ENCODE results near the gene POU3F4.

The POU3F4 gene

GRCh38 chrX:83508006-83508405 lies at the start of gene POU3F4:
Gene POU3F4, plus strand, starts transcription at chrX:83508290. Its CDS starts 35 bp downstream, at chrX:83508325.
- DNase-seq = no peak

GRCh38 chrX:83469551-83469950 lies 38.5 kb upstream of the POU3F4 start:
- DNase-seq = peak in 2 of 3 donors; percentile 1 to 3

GRCh38 chrX:83495898-83496297 lies 12.2 kb upstream of the POU3F4 start:
- no peak for DNase-seq

GRCh38 chrX:83501003-83501402 lies 7.1 kb upstream of the POU3F4 start:
- no peak for DNase-seq

GRCh38 chrX:83501530-83501929 lies 6.6 kb upstream of the POU3F4 start:
- DNase-seq = no peak

- DNase-seq = no peak
These were observed 3.2 kb upstream of the POU3F4 start for GRCh38 chrX:83504721-83505479.

- no peak for DNase-seq
These were observed 600 bp downstream of the POU3F4 start for GRCh38 chrX:83508526-83509253.

- no peak for DNase-seq
These were observed 1.2 kb downstream of the POU3F4 start for GRCh38 chrX:83509254-83509801.

- no peak for DNase-seq
These were observed 2.5 kb downstream of the POU3F4 start for GRCh38 chrX:83510510-83511062.

GRCh38 chrX:83511208-83511607 lies 3.1 kb downstream of the POU3F4 start:
- DNase-seq = no peak

GRCh38 chrX:83512111-83512510 lies 4.0 kb downstream of the POU3F4 start:
- DNase-seq = no peak

- no peak for DNase-seq
These were observed 8.5 kb downstream of the POU3F4 start for GRCh38 chrX:83516597-83516996.

- DNase-seq = no peak
These were observed 13.8 kb downstream of the POU3F4 start for GRCh38 chrX:83521905-83522304.

GRCh38 chrX:83529950-83530349 lies 21.9 kb downstream of the POU3F4 start:
- DNase-seq = no peak

GRCh38 chrX:83535417-83536196 lies 27.5 kb downstream of the POU3F4 start:
- DNase-seq = no peak
